Cardiac muscle cell (in vitro differentiated cells and primary cell): ENCODE data around the gene SOD3. TPM values are rescaled to one million over a fixed set of nuclear protein-coding genes. Genes with fewer than 3 reads are reported as not detected.
A peak's percentile ranks its signal among the peaks of the same experiment; 100 is the strongest.

Experiments
- DNase-seq, 2 donors: peaks; one replicate each; pipeline versions ENCODE4 v3.0.0 to v3.0.0-alpha.2; 2010 to 2017; ENCODE audit warnings: low read depth in 1 of 2, low spot score in 1 of 2
- H3K27ac ChIP-seq: fragments of 200-600 bp; sonication (generic); 2 replicates; pipeline ENCODE4 v1.5.1; 2016
- H3K27me3 ChIP-seq: fragments of 200-600 bp; sonication (generic); 2 replicates; pipeline ENCODE4 v1.6.0; 2016; ENCODE audit warnings: control low read depth
- H3K36me3 ChIP-seq: fragments of 200-600 bp; sonication (generic); 2 replicates; pipeline ENCODE4 v1.5.1; 2016; ENCODE audit warnings: control low read depth
- H3K4me1 ChIP-seq: fragments of 200-600 bp; sonication (generic); 2 replicates; pipeline ENCODE4 v1.8.1; 2017; ENCODE audit warnings: low read depth, mild to moderate bottlenecking, mixed run types
- H3K4me3 ChIP-seq: fragments of 200-600 bp; sonication (generic); 2 replicates; pipeline ENCODE4 v1.5.1; 2016; ENCODE audit warnings: mild to moderate bottlenecking
- H3K9me3 ChIP-seq: fragments of 200-600 bp; sonication (generic); 2 replicates; pipeline ENCODE4 v1.5.1; 2017; ENCODE audit warnings: low read depth, mild to moderate bottlenecking, control low read depth
- polyA plus RNA-seq: library from polyadenylated mRNA; unstranded; fragments of >200 nt; fragmentation: Nextera tagmentation; extraction: Ambion mirVana; gene quantifications from 2 replicates; pipeline ENCODE4 v1.2.1, GENCODE V29; 2016
- total RNA-seq: library from RNA; depleted of rRNA; stranded (reverse); fragments of >200 nt; gene quantifications from 2 replicates; pipeline ENCODE4 v1.2.3, GENCODE V29; 2016
- TF ChIP-seq, protein P1 (sequence below): IDR thresholded peaks from 2 replicates; pipeline ENCODE4 v1.5.1; 2012; ENCODE audit warnings: low read depth, mild to moderate bottlenecking, low read length

The SOD3 gene
- total and polyA plus RNA-seq, 2 experiments from 2014 or later: 30.2 to 31.0 TPM

DNA sequence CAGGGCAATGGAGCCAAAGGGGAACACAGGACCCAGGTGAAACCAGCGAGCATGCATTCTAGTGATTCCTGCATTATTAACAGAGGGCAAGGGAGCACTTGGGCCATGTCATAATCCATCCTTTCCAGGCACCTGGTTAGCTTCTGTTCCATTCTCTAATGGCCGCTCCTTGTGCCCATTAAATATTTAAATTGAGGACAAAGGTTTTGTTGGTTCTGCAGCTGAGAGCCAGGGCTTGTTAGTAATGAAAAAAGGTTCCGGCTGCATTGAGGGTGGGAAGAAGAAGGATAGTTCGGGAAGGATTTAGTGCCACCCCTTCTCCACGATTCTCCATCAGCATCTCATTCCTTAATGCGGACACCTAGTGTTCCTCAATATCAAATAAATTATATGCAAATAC lies 13.6 kb downstream of the SOD3 start:
- Histone ChIP-seq H3K27ac (no peak overlapping the region), H3K4me1 (peaks cover 6% of the 10 kb centered on the region), H3K36me3 (no peaks in the 10 kb centered on the region), H3K9me3 (no peaks in the 10 kb centered on the region), H3K4me3 (no peak overlapping the region), H3K27me3 (no peaks in the 10 kb centered on the region)
- TF ChIP-seq, protein P1, sequence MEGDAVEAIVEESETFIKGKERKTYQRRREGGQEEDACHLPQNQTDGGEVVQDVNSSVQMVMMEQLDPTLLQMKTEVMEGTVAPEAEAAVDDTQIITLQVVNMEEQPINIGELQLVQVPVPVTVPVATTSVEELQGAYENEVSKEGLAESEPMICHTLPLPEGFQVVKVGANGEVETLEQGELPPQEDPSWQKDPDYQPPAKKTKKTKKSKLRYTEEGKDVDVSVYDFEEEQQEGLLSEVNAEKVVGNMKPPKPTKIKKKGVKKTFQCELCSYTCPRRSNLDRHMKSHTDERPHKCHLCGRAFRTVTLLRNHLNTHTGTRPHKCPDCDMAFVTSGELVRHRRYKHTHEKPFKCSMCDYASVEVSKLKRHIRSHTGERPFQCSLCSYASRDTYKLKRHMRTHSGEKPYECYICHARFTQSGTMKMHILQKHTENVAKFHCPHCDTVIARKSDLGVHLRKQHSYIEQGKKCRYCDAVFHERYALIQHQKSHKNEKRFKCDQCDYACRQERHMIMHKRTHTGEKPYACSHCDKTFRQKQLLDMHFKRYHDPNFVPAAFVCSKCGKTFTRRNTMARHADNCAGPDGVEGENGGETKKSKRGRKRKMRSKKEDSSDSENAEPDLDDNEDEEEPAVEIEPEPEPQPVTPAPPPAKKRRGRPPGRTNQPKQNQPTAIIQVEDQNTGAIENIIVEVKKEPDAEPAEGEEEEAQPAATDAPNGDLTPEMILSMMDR: no peak
- no peak for DNase-seq

DNA sequence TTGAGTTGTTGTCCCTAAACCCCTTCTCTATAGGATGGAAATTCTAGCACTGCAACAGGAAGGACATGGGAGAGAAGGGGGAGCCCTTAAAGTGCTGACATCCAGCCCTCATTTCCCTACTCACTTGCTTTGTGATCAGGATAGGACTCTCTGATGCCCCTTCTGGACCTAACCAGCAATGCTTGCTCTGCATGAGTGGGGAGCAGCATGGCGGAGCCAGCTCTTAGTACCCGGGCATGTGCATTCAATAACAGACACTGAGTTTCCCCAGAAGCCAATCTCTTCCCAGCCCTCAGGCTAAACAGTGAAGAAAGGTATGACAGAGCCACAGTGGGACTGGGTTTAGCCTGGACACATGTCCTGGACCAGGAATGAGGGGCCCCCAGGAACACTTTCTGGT lies 14.0 kb downstream of the SOD3 start:
- H3K4me1 ChIP-seq: peaks cover 6% of the 10 kb centered on the region
- TF ChIP-seq, protein P1: peak; percentile 9
- no peak overlapping the region for H3K27ac ChIP-seq
- peak in 1 of 2 donors; percentile 11 for DNase-seq
- no peaks in the 10 kb centered on the region for H3K27me3 ChIP-seq
- no peaks in the 10 kb centered on the region for H3K9me3 ChIP-seq
- H3K4me3 ChIP-seq: no peak overlapping the region
- H3K36me3 ChIP-seq: no peaks in the 10 kb centered on the region

DNA sequence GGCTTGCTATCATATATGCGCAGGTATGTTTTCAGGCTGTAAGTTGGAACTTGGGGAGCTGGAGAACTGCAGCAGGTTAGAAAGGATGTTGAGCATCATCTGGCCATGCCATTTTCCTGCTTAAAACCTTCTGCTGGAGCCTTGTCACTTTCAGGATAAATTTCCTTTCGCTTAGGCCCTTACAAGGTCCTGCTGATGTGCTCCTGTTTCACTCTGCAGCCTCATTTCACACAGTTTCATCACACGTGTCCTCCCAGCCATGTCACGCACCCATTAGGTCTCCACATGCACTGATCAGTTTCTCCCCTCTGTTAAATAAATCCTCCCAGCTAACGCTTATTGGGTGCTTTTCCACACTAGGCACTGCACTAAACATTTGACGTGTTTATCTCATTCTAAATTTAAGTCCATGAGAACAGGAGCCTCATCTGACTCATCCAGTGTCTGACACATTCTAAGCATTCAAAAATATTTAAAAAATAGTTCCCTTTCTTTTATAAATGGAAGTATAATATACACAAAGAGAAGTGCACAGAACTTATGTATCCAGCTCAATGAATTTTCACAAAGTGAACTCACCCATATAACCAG lies 14.5 kb downstream of the SOD3 start:
- Histone ChIP-seq H3K36me3 (no peaks in the 10 kb centered on the region), H3K9me3 (no peaks in the 10 kb centered on the region), H3K27me3 (no peaks in the 10 kb centered on the region), H3K27ac (no peak overlapping the region), H3K4me1 (peaks cover 3% of the 10 kb centered on the region), H3K4me3 (no peak overlapping the region)
- no peak for DNase-seq
- TF ChIP-seq, protein P1: no peak

DNA sequence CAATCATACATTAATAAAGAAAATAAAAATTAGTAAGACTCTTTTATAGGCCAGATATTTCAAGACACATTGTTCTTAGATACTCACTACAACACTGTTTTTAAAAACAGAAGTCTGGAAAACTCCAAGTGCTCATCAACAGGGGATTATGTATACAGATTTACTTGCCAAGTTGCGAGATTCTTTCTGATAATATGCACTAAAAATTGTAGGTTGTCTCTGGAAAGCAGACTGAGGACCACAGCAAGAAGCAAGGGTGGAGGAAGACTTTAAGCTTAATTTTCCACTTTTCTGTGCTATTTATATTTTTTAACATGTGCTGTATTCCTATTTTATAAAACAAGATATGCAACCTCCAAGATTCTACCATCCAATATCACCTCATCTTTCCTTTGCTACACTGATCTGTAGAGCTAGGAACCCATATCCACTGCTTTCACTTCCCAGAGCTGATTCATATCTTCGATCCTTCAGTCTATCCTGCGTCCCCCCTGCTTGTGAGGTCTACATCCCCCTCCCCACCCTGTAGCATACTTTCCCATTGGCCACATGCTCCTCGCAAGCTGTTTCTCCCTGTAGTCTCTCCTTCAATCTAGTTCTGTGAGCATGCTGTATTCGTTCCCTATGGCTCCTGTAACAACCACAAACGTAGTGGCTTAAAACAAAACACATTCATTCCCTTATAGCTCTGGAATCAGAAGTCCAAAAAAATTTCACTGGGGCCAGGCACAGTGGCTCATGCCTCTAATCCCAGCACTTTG lies 15.7 kb downstream of the SOD3 start:
- H3K4me1 ChIP-seq: no peaks in the 10 kb centered on the region
- DNase-seq: no peak

DNA sequence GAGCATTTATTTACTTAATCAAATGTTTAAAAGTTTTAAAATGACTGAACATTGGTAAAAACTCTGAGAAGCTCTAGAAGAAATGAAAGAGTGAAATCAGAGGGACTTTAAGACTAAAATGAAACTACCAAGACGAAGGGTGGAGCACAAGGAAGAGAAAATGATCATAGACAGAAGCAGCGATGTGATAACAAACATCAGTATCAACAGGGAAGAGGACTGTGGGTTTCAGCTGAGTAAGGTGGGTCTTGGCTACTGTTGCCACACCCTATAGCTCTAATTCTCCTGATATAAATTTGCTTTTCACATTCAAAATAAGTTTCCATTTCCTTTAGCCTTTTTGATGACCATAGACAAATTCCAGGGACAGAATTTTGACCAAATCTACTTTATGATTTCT lies 18.4 kb downstream of the SOD3 start:
- H3K27ac ChIP-seq: no peak overlapping the region
- DNase-seq: no peak
- TF ChIP-seq, protein P1: no peak
- H3K9me3 ChIP-seq: no peaks in the 10 kb centered on the region
- H3K36me3 ChIP-seq: no peaks in the 10 kb centered on the region
- H3K4me3 ChIP-seq: no peak overlapping the region
- H3K27me3 ChIP-seq: no peaks in the 10 kb centered on the region
- no peaks in the 10 kb centered on the region for H3K4me1 ChIP-seq

More for the DNA sequence above, 15.7 kb downstream of the SOD3 start:
- no peak overlapping the region for H3K4me3 ChIP-seq
- H3K9me3 ChIP-seq: no peaks in the 10 kb centered on the region
- H3K27me3 ChIP-seq: no peaks in the 10 kb centered on the region
- TF ChIP-seq, protein P1: no peak
- no peaks in the 10 kb centered on the region for H3K36me3 ChIP-seq
- no peak overlapping the region for H3K27ac ChIP-seq
